Upper lobe of left lung (tissue), 4 donors: ENCODE measurements around the gene ARHGAP31.

Experiments
- CTCF ChIP-seq, 6 experiments: fragments of 450-650 bp in 4 of 6; fragments of 200-600 bp in 2 of 6; sonication (generic) in 2 of 6; IDR thresholded peaks; one replicate each; pipeline ENCODE4 v1.5.1; 2016 to 2019; ENCODE audit warnings: antibody characterized with exemption in 6 of 6
- POLR2A ChIP-seq, 4 donors: fragments of 450-650 bp; IDR thresholded peaks; one replicate each; pipeline ENCODE4 v1.5.1; 2016 to 2017; ENCODE audit warnings: antibody characterized with exemption in 4 of 4, mild to moderate bottlenecking in 2 of 4
- POLR2AphosphoS5 ChIP-seq, 2 donors: sonication (generic); formaldehyde crosslinking; IDR thresholded peaks; one replicate each; pipeline ENCODE4 v1.5.1; 2017; ENCODE audit warnings: antibody characterized with exemption in 2 of 2

- TF ChIP-seq CTCF (IDR thresholded peaks at IDR 0.05) (no peak), POLR2A (IDR thresholded peaks at IDR 0.05) (no peak), POLR2AphosphoS5 (IDR thresholded peaks at IDR 0.05) (no peak)
These were observed 57.9 kb downstream of the ARHGAP31 start for GRCh38 chr3:119352034-119352609.
